ENCODE measurements around the gene LATS1.

Gene LATS1

GRCh38 chr6:149614337-149614736 lies 103.6 kb downstream of the LATS1 start:
- Histone ChIP-seq H3K4me2 (ENCODE audit: insufficient read depth, low read length) (no peak overlapping the region), H3K36me3 (ENCODE audit: insufficient read depth, low read length) (peaks cover 49% of the 10 kb centered on the region), H3K9ac (ENCODE audit: low read depth, low read length) (no peak overlapping the region), H3K27me3 (ENCODE audit: insufficient read depth, low read length, poor library complexity) (no peaks in the 10 kb centered on the region), H4K20me1 (ENCODE audit: insufficient read depth, low read length) (peaks cover 7% of the 10 kb centered on the region; the same call in 1 of the 2 replicates), H3K4me1 (ENCODE audit: insufficient read depth, low read length) (no peaks in the 10 kb centered on the region), H3K79me2 (ENCODE audit: insufficient read depth, low read length) (peaks cover 16% of the 10 kb centered on the region), H2AFZ (ENCODE audit: low read depth, low read length) (no peak overlapping the region), H3K4me3 (ENCODE audit: low read depth in 1 of 2, low read length in 2 of 2) (no peak overlapping the region), H3K27ac (ENCODE audit: low read length) (no peak overlapping the region), H3K9me3 (ENCODE audit: insufficient read depth, low read length, severe bottlenecking) (no peaks in the 10 kb centered on the region)
- ATAC-seq (ENCODE audit: insufficient read depth, low read depth) (no peak), DNase-seq (no peak)
- TF ChIP-seq EZH2 (IDR thresholded peaks at IDR 0.05; ENCODE audit: borderline replicate concordance, low read depth, low read length, severe bottlenecking) (no peak), CTCF (IDR thresholded peaks at IDR 0.05; ENCODE audit: borderline replicate concordance, extremely low read depth, low read length, poor library complexity, severe bottlenecking) (no peak)

- H3K36me3 ChIP-seq (ENCODE audit: insufficient read depth, low read length): peaks cover 35% of the 10 kb centered on the region
- no peaks in the 10 kb centered on the region for H3K4me1 ChIP-seq (ENCODE audit: insufficient read depth, low read length)
- no peak overlapping the region for H3K27ac ChIP-seq (ENCODE audit: low read length)
- H3K79me2 ChIP-seq (ENCODE audit: insufficient read depth, low read length): peaks cover 27% of the 10 kb centered on the region
- H2AFZ ChIP-seq (ENCODE audit: low read depth, low read length): no peak overlapping the region
- TF ChIP-seq CTCF (IDR thresholded peaks at IDR 0.05; ENCODE audit: borderline replicate concordance, extremely low read depth, low read length, poor library complexity, severe bottlenecking): no peak
- no peak overlapping the region for H3K9ac ChIP-seq (ENCODE audit: low read depth, low read length)
- no peak for ATAC-seq (ENCODE audit: insufficient read depth, low read depth)
- DNase-seq: no peak
- no peaks in the 10 kb centered on the region; the same call in 1 of the 2 replicates for H4K20me1 ChIP-seq (ENCODE audit: insufficient read depth, low read length)
- H3K4me2 ChIP-seq (ENCODE audit: insufficient read depth, low read length): no peak overlapping the region
- H3K4me3 ChIP-seq (ENCODE audit: low read depth in 1 of 2, low read length in 2 of 2): no peak overlapping the region
- H3K27me3 ChIP-seq (ENCODE audit: insufficient read depth, low read length, poor library complexity): no peaks in the 10 kb centered on the region
- H3K9me3 ChIP-seq (ENCODE audit: insufficient read depth, low read length, severe bottlenecking): no peaks in the 10 kb centered on the region
These were observed 109.4 kb downstream of the LATS1 start for GRCh38 chr6:149608381-149608982.
